IPS-NIHi11 (cell line): ENCODE data around the gene ZNF883.
A peak's percentile ranks its signal among the peaks of the same experiment; 100 is the strongest.
"Not testable (repeated sequence)": the region's sequence is repeated elsewhere in the genome, so short reads cannot be mapped to it uniquely, and the experiment has no call there.

ENCODE experiments used
- DNase-seq: peaks from one replicate; pipeline ENCODE4 v3.0.0; 2012; ENCODE audit warnings: mixed read lengths, low spot score

ZNF883 gene

DNA sequence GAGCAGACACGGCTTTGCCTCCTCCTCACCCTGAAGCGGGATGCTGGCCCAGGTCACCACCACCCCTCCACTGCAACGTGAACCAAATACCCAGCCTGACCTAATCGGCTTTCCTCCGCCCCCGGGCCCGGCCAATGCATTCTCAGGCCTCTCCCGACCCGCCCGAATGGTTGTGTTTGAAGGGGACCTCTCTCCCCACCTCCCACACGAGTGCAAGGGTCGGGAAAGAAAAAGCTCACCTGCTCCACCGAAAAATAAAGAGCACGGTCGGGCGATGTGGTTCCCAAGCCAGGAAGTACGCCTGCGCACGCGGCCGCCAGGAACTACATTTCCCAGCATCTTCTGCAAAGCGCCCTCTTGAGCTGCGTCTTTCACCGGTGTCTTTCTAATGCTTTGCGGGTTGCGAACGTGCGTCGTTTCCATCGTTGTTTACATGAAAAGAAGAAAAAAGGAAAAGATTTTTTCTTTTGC is at the start of gene ZNF883:
Gene ZNF883 (minus strand): TSS at position 282 of the 471 bp plus-strand sequence.
- DNase-seq, result peak; percentile 77

GRCh38 chr9:113061072-113061850 is 49.3 kb upstream of the ZNF883 start:
- not testable (repeated sequence) for DNase-seq

- DNase-seq, result peak; percentile 10
Observed at GRCh38 chr9:113059581-113060284, 47.7 kb upstream of the ZNF883 start.

- no peak for DNase-seq
Observed at GRCh38 chr9:113057193-113057592, 45.2 kb upstream of the ZNF883 start.

GRCh38 chr9:113056191-113057106 is 44.5 kb upstream of the ZNF883 start, which contains the start of gene ZFP37:
ZFP37 (minus strand) TSS chr9:113056724; CDS start chr9:113056688, 36 bp downstream.
- DNase-seq, result peak; percentile 97

DNA sequence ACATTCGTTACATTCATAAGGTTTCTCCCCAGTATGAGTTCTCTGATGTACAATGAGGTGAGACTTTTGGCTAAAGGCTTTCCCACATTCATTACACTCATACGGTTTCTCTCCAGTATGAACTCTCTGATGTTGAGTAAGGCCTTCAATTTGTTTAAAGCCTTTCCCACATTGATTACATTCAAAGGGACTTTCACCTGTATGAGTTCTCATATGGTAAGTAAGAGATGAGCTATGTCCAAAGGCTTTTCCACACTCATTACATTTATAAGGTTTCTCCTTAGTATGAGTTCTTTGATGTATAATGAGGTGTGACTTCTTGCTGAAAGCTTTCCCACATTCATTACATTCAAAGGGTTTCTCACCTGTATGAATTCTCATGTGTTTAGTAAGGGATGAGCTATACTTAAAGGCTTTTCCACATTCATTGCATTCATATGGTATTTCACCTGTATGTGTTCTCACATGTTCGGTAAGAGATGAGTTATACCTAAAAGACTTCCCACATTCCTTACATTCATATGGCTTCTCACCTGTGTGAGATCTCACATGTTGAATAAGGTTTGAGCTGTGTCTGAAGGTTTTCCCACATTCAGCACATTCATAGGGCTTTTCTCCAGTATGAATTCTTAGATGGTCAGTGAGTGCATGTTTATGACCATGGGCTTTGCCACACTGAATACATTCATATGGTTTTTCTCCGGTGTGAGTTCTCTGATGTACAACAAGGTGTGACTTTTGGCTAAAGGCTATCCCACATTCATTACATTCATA is 31.1 kb upstream of the ZNF883 start:
- DNase-seq, result no peak

DNA sequence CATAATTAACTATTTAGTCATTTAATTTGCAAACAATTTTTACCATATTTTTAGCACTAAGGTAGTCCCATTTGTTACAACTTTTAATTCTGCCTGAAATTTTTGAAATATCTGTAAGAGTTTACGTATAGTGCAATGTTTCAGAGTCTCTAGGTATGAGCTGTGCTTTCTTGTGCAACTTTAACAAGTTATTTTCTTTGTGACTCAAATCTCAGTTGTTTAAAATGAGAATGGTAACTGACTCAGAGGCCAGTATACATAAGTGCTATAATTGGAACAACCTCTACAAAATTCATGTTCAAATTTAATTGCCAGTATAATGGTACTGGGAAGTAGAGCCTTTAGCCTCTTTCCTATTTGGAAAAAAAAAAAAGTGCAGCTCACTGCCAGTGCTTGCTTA is 14.2 kb upstream of the ZNF883 start:
- no peak for DNase-seq

GRCh38 chr9:113018247-113018646 is 6.3 kb upstream of the ZNF883 start:
- no peak for DNase-seq

DNA sequence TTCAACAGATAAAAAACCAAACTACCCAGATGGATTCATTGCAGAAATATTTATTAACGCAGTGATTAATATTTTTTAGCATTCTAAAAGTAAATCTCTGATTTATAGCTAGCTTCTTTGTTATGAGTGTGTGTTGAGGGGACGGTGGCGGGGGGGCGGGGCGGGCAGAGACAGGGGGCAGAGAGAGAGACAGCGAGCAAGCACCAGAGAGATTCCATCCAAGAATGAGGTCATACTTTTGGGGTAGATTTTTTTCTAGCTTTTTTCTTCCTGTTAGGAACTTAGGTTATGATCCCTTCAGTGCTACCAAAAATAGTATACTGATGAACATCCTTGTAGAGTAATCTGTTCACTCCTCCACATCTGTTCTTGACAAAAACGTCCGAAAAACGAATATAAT is 500 bp upstream of the ZNF883 start:
- DNase-seq, result peak; percentile 38

- DNase-seq, result peak; percentile 4
Observed at GRCh38 chr9:113005777-113006176, 6.2 kb downstream of the ZNF883 start.

GRCh38 chr9:112997236-112997941 is 14.6 kb downstream of the ZNF883 start:
- DNase-seq, result no peak

GRCh38 chr9:112971415-112971814 is 40.6 kb downstream of the ZNF883 start:
- DNase-seq, result peak; percentile 65

DNA sequence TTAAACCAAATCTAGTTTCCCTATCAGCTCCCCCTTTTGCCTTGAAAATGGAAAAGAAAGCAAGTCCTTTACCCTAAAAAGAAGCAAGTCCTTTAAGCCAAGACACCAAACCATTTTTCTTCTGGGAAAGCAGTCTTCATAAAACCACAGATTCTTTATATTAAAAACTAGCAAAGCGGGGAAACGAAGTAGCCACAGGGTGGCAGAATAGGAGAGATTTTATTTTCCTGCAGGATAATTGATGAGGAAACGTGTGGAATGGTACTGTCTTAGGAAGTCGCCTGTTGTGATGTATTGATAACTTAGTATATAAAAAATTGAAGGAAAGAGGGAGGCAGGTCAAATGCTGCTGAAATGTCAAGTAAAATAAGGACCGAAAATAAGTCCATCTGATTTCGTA is 41.1 kb downstream of the ZNF883 start:
- DNase-seq, result peak; percentile 17

DNA sequence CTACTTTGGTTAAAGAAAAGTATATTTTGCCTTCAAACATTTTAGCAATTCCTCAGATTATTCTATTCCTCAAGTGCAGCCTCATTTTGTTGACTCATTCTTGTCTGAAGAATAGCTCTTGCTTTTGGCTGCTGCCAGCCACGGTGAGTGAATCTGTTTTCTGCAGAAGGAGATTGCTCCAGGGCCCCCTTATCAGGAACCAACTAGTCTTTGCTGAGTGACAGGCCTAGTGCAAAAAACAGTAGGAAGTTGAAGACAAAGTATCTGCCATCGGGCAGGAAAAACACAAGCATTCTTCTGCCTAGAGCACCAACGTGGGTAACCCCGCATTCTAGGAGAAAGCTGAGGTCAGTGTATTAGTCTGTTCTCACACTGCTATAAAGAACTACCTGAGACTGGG is 42.3 kb downstream of the ZNF883 start:
- no peak for DNase-seq

GRCh38 chr9:112955550-112955949 is 56.4 kb downstream of the ZNF883 start:
- no peak for DNase-seq

DNA sequence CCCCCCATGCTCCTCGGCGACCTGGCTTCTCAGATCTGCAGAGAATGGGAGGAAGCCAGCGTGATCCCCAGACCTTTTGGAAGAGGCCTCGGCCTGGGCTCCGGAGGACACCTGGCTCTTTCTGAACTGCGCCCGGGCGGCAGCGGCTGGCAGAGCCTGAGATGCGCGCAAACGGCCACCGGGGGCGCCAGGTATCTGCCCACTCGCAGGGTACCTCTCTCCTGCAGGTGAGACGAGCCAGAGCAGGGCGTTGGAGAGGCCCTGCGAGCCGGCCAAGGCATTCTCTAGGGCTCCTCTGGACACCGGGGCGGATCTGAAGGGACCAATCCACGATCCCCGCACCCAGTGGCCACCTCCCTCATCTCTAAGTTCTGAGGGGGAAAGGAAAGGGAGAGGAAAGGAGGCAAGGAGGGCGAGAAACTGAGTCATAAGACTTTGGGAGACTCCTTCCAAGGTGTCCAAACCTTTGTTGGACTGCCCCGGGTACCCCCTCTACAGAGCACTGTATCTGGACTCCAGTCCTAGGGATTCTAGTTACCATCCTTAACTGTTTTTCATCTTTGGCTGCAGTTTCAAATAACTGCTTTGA is 66.3 kb downstream of the ZNF883 start:
- DNase-seq, result peak; percentile 81

- DNase-seq, result no peak
Observed at GRCh38 chr9:112939418-112939817, 72.6 kb downstream of the ZNF883 start.

GRCh38 chr9:112933696-112934095 is 78.3 kb downstream of the ZNF883 start:
- DNase-seq, result no peak

DNA sequence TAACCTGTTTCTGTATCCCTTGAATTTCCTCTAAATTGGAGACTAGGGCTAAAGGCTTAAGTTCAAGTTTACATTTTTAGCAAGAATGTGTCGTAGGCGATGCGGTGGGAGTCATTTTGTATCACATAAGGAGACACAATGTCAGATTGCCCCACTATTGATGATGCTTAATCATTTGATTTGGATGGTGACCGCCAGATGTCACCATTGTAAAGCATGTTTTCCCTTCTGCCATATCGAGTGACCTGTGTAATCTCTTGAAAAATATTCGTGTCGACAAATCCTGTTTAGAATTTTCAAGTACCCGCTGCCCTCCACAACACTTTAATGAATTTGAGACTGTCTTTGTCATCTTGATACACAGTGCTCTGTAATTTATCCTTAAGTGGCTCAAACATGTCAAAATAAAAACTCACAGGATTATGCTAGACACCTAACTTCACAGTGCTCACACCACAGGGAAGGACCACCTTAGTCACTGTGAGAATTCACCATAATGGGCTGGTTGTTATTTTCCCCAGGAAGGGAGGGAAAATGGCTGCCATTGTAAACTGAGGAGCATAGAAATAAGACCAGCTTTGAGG is 86.8 kb downstream of the ZNF883 start:
- peak; percentile 45 for DNase-seq

GRCh38 chr9:112921549-112921948 is 90.4 kb downstream of the ZNF883 start:
- DNase-seq, result peak; percentile 40
